ENCODE data around the gene PPAN.

The PPAN gene

DNA sequence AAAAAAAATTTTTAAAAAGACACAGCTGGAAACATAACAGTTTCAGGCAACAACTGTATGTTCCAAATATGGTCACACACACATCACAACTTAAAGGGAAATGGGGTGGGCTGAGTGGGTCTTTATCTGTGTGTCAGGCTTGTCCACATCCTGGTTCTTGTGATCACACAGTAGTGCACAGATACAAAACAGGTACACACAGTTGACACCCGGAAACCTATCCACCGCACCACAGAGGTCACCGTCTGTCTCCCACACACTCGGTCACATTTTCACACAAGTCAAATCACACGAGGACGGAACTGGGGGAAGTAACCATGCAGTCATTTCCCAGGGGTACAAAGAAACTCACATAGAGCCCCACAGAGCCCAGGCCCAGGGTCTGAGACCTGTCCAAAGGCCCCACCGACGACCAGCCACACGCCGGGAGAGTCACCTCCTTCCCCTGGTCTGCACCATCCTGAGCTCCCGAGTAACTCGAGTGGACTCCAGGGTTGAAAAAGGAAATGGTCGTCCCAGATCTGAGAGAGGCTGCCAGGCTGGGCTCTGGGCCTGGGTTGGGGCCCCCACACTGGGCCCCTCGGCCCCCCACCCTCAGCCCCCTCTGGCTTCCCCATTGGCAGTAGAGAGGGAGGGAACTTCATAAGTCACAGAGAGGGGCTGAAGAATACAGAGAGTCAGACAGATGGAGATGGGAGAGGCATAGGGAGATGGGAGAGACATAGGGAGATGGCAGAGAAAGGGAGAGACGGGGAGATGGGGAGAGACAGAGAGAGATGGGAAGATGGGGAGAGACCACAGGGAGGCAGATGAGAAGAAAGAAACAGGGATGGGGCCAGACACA lies 1.3 kb upstream of the PPAN start:
- H3K4me1 Mint-ChIP-seq (ENCODE audit: low read depth), result peaks cover 51% of the 10 kb centered on the region
- no peaks in the 10 kb centered on the region for H3K27me3 Mint-ChIP-seq
- peaks cover 5% of the 10 kb centered on the region for H3K36me3 Mint-ChIP-seq
- H3K4me3 Mint-ChIP-seq, result peak overlapping the region; percentile 95
- H3K9me3 Mint-ChIP-seq (ENCODE audit: low read depth), result no peaks in the 10 kb centered on the region
- H3K27ac Mint-ChIP-seq, result peak overlapping the region; percentile 100

GRCh38 chr19:10105509-10106099 lies 558 bp upstream of the PPAN start:
- Mint-ChIP-seq H3K4me1 (ENCODE audit: low read depth) (peaks cover 49% of the 10 kb centered on the region), H3K27me3 (no peaks in the 10 kb centered on the region), H3K27ac (peak overlapping the region; percentile 100), H3K4me3 (peak overlapping the region; percentile 95), H3K36me3 (peaks cover 6% of the 10 kb centered on the region), H3K9me3 (ENCODE audit: low read depth) (no peaks in the 10 kb centered on the region)

- H3K36me3 Mint-ChIP-seq, result peaks cover 9% of the 10 kb centered on the region
- H3K9me3 Mint-ChIP-seq (ENCODE audit: low read depth), result no peaks in the 10 kb centered on the region
These were observed 1.1 kb downstream of the PPAN start for GRCh38 chr19:10107254-10107653.

GRCh38 chr19:10107817-10108367 lies 1.7 kb downstream of the PPAN start:
- H3K27ac Mint-ChIP-seq, result peak overlapping the region; percentile 94
- H3K4me3 Mint-ChIP-seq, result peak overlapping the region; percentile 95
- no peaks in the 10 kb centered on the region for H3K9me3 Mint-ChIP-seq (ENCODE audit: low read depth)
- peaks cover 54% of the 10 kb centered on the region for H3K4me1 Mint-ChIP-seq (ENCODE audit: low read depth)
- peaks cover 9% of the 10 kb centered on the region for H3K36me3 Mint-ChIP-seq
- H3K27me3 Mint-ChIP-seq, result no peaks in the 10 kb centered on the region

More at GRCh38 chr19:10107254-10107653, 1.1 kb downstream of the PPAN start:
- Mint-ChIP-seq H3K4me1 (ENCODE audit: low read depth) (peaks cover 54% of the 10 kb centered on the region), H3K27me3 (no peaks in the 10 kb centered on the region), H3K4me3 (peak overlapping the region; percentile 95), H3K27ac (peak overlapping the region; percentile 94)

DNA sequence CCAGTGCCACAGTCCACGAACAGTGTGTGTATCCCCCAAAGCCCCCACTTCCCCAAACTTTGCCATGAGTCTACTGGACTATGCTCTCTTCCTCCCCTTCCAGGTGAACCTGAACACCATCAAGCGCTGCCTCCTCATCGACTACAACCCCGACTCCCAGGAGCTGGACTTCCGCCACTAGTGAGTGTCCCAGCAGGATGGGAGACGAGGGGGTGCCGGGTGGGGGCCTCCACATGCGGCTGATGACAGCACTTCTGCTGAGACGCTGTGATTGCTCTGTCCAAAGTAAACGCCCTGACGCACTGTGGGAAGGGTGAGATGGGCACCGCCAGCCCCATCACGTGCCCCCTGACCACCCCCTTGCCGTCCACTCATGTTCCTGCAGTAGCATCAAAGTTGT lies 3.4 kb downstream of the PPAN start:
- Mint-ChIP-seq H3K27ac (peak overlapping the region; percentile 50), H3K36me3 (peaks cover 9% of the 10 kb centered on the region), H3K27me3 (no peaks in the 10 kb centered on the region), H3K4me3 (peak overlapping the region; percentile 69), H3K4me1 (ENCODE audit: low read depth) (peaks cover 49% of the 10 kb centered on the region), H3K9me3 (ENCODE audit: low read depth) (no peaks in the 10 kb centered on the region)

GRCh38 chr19:10110076-10110971 lies 4.2 kb downstream of the PPAN start:
- peaks cover 9% of the 10 kb centered on the region for H3K36me3 Mint-ChIP-seq

DNA sequence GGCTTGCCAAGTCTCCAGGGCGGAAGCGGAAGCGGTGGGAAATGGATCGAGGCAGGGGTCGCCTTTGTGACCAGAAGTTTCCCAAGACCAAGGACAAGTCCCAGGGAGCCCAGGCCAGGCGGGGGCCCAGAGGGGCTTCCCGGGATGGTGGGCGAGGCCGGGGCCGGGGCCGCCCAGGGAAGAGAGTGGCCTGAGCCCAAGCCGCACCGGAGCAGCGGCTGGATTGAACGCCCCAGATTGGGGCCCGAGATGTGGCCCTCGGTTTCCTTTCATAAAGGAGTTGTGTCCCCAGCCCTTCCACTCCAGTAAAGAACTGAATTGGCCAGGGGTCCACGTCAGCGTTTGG lies 4.8 kb downstream of the PPAN start:
- peaks cover 38% of the 10 kb centered on the region for H3K4me1 Mint-ChIP-seq (ENCODE audit: low read depth)
- H3K36me3 Mint-ChIP-seq, result peaks cover 9% of the 10 kb centered on the region
- peak overlapping the region; percentile 59 for H3K4me3 Mint-ChIP-seq
- H3K9me3 Mint-ChIP-seq (ENCODE audit: low read depth), result no peaks in the 10 kb centered on the region
- no peaks in the 10 kb centered on the region for H3K27me3 Mint-ChIP-seq
- H3K27ac Mint-ChIP-seq, result peak overlapping the region; percentile 81

More at GRCh38 chr19:10110076-10110971, 4.2 kb downstream of the PPAN start:
- peak overlapping the region; percentile 59 for H3K4me3 Mint-ChIP-seq
- peak overlapping the region; percentile 81 for H3K27ac Mint-ChIP-seq
- H3K4me1 Mint-ChIP-seq (ENCODE audit: low read depth), result peaks cover 43% of the 10 kb centered on the region
- H3K27me3 Mint-ChIP-seq, result no peaks in the 10 kb centered on the region
- no peaks in the 10 kb centered on the region for H3K9me3 Mint-ChIP-seq (ENCODE audit: low read depth)

GRCh38 chr19:10111405-10111811 lies 5.2 kb downstream of the PPAN start, which contains the start of gene P2RY11:
Gene P2RY11 (plus strand): TSS chr19:10111693. CDS start chr19:10111722, 29 bp downstream.
- Mint-ChIP-seq H3K36me3 (peaks cover 9% of the 10 kb centered on the region), H3K27ac (peak within 1 kb of the TSS; percentile 84), H3K4me1 (ENCODE audit: low read depth) (peaks cover 40% of the 10 kb centered on the region), H3K4me3 (peak within 1 kb of the TSS; percentile 60), H3K27me3 (no peaks in the 10 kb centered on the region), H3K9me3 (ENCODE audit: low read depth) (no peaks in the 10 kb centered on the region)

GRCh38 chr19:10112037-10112761 lies 6.0 kb downstream of the PPAN start:
- Mint-ChIP-seq H3K36me3 (peaks cover 7% of the 10 kb centered on the region), H3K4me1 (ENCODE audit: low read depth) (peaks cover 36% of the 10 kb centered on the region), H3K27ac (peak overlapping the region; percentile 84), H3K4me3 (peak overlapping the region; percentile 60), H3K27me3 (no peaks in the 10 kb centered on the region), H3K9me3 (ENCODE audit: low read depth) (no peaks in the 10 kb centered on the region)

- Mint-ChIP-seq H3K4me1 (ENCODE audit: low read depth) (peaks cover 38% of the 10 kb centered on the region), H3K9me3 (ENCODE audit: low read depth) (no peaks in the 10 kb centered on the region), H3K4me3 (peak overlapping the region; percentile 60), H3K27me3 (no peaks in the 10 kb centered on the region), H3K27ac (peak overlapping the region; percentile 84), H3K36me3 (peaks cover 5% of the 10 kb centered on the region)
These were observed 6.9 kb downstream of the PPAN start for GRCh38 chr19:10112895-10113591.

- Mint-ChIP-seq H3K4me1 (ENCODE audit: low read depth) (peaks cover 41% of the 10 kb centered on the region), H3K36me3 (peaks cover 5% of the 10 kb centered on the region), H3K27ac (no peak overlapping the region), H3K27me3 (no peaks in the 10 kb centered on the region), H3K4me3 (no peak overlapping the region), H3K9me3 (ENCODE audit: low read depth) (no peaks in the 10 kb centered on the region)
These were observed 7.4 kb downstream of the PPAN start for GRCh38 chr19:10113592-10113963.

GRCh38 chr19:10113964-10114650 lies 7.9 kb downstream of the PPAN start:
- H3K27me3 Mint-ChIP-seq, result no peaks in the 10 kb centered on the region
- H3K36me3 Mint-ChIP-seq, result peaks cover 5% of the 10 kb centered on the region
- peak overlapping the region; percentile 54 for H3K27ac Mint-ChIP-seq
- no peaks in the 10 kb centered on the region for H3K9me3 Mint-ChIP-seq (ENCODE audit: low read depth)
- no peak overlapping the region for H3K4me3 Mint-ChIP-seq
- H3K4me1 Mint-ChIP-seq (ENCODE audit: low read depth), result peaks cover 46% of the 10 kb centered on the region
